Measurements from ENCODE around the gene GJA10.

GJA10 gene

DNA sequence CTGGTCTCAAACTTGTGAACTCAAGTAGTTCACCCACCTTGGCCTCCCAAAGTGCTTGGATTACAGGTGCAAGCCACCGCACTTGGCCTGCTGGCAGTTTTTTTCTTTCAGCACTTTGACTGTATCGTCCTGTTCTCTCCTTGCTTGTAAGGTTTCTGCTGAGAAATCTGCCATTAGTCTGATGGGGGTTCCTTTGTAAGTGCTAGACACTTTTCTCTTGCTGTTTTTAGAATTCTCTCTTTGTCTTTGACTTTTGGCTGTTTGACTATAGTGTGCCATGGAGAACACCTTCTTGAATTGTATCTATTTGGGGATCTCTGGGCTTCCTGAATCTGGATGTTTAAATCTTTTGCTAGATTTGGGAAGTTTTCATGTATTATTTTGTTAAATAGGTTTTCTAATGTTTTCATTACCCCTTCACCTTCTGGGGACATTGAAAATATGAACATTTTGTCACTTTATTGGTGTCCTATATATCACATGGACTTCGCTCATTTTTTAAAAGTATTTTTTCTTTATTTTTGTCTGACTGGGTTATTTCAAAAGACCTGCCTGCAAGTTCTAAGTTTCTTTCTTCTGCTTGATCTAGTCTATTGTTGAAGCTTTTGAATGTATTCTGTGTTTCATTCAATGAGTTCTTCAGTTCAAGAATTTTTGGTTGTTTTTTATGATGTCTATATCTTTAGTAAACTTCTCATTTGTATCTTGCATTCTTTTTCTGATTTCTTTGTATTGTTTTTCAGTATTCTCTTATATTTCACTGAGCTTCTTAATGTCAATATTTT lies 22.1 kb downstream of the GJA10 start:
- DNase-seq, result no peak

DNA sequence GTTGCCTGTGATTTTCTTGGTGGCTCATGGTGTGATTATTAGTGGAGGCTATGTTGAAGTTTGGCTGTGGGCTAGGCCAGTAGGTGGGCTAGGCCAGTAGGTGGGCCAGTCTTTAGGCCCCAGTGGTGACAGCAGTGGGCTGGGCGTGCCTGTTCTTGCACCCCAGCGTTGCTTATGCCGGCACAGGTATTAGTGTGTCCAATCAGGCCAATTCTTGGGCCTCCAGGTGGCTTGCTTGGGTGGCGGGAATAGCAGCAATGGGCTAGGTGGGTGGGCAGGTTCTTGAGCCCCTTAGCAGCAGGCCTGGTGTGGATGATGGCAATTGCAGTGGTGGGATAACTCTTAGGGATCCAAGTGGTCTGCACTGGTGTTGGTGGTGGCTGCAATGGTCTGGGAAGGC lies 22.9 kb downstream of the GJA10 start:
- peak in 1 of 10 donors; percentile 61 for DNase-seq
- intact Hi-C loops (cut with DNase I), result no loop called here

More for the DNA sequence above, 22.1 kb downstream of the GJA10 start:
- intact Hi-C loops (cut with DNase I), result no loop called here

DNA sequence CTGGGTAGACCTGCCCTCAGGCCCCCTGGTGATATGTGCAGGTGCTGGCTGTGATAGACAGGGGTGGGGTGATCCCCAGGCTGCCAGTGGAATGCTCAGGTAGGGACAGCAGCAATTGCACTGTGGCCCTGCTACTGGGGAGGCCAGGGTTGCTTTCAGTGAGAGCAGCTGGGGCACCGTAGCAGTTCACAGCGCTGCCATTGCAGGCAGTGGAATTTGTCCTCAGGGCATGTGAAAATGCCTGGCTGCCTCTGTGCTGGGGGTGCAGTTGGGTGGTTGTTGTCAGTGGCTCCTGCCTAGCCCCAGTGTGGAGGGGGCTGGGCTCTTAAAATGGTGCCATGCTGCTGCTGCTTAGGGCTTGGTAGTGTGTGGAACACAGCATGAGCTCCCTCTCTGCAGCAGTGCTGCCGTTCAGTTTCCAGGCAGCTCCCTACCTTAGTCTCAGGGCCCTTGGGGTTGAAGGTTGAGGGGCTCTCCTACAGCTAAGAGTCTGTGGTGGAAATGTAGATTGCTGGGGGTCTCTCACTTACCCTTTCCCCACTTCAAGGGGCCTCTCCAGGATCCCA lies 23.6 kb downstream of the GJA10 start:
- peak in 1 of 10 donors; percentile 37 for DNase-seq

DNA sequence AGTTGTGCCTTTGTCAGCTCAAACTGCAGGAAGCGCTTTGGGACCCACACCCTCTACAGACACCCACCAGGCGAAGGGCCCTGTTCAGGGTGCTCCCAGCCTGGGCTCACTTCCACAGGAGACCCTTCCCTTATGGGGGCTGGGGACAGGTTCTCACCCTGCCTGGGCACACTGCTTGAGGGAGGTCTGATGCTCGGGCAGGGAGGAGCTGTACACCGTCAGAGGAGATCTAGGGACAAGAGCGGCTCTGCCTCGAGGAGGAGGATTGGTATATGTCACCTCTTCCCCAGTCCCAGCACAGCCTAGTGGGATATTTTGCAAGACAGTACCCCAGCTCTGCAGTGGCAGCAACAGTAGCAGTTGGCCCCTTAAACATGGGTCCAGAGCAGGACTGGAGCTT lies 26.9 kb downstream of the GJA10 start:
- DNase-seq, result peak in 1 of 10 donors; percentile 58
- intact Hi-C loops (cut with DNase I), result no loop called here

More for the DNA sequence above, 23.6 kb downstream of the GJA10 start:
- intact Hi-C loops (cut with DNase I), result no loop called here

DNA sequence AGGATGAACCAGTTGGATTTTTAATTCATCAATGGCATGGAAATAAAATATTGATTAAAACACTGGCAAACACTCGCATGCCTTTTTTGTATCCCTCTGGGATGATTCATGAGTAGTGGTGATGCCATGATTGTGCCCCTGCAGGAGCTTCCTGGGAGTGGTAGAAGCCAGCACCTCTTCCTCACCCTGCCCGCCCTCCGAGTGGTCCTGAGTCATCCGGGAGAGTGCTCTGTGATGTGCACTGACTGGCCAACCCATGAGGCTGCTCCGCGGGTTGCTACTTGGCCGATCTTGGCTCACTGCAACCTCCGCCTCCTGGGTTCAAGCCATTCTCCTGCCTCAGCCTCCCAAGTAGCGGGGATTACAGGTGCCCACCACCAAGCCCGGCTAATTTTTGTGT lies 27.4 kb downstream of the GJA10 start:
- peak in 1 of 10 donors; percentile 59 for DNase-seq

DNA sequence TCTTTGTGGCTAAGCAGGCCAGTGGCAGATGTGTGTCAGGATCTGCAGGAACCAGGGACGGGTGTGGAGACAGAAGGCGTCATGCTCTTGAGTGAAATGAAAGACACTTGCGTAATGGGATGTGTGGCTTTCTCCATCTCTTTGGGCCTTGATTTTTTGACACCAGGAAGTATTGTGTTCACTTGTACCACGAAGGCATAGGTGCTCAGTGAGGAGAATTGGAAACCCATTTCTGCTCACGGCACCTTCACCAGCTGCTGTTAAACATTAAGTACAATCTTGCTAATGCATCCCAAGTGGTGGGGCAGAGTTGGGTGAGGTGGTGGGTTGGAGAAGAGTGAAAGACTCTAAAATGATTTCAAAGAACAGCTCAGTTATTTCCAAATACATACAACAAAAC lies 30.0 kb downstream of the GJA10 start:
- DNase-seq, result no peak
- intact Hi-C loops (cut with DNase I), result no loop called here

More for the DNA sequence above, 27.4 kb downstream of the GJA10 start:
- intact Hi-C loops (cut with DNase I), result no loop called here

DNA sequence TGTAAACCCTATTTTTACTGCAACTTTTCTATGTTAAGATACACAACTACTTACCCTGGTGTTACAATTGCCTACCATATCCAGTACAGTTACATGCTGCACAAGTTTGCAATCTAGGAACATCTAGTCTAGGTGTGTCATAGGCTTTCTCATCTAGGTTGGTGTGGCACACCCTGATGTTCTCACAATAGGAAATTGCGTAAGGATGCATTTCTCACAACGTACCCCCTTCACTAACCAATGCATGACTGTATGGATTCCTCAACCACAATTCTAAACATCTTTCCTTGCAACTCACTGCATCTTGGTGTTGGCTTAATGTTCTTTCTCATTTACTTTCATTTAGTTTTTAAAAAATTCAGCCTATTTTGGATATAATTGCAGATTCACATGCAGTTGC lies 31.6 kb downstream of the GJA10 start:
- intact Hi-C loops (cut with DNase I), result no loop called here
- DNase-seq, result no peak

DNA sequence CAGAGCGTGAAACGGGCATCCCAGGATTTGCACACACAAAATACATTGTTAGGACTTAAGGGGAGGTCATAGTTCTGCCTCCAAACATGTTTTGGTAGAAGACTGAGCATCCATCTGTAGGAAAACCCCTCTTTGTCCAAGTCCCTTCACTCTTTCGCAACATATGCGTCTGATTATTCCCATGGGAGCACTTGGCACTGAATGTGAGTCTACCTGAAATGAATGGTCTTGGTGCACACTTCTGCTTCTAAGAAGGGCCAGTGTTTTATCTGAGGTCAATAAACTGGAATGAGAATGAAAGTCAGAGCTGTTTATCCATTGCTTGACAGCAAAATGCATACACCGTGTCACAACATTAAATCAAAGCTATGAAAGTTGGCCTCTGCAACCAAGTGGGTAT lies 33.0 kb downstream of the GJA10 start:
- DNase-seq, result no peak
- intact Hi-C loops (cut with DNase I), result no loop called here

DNA sequence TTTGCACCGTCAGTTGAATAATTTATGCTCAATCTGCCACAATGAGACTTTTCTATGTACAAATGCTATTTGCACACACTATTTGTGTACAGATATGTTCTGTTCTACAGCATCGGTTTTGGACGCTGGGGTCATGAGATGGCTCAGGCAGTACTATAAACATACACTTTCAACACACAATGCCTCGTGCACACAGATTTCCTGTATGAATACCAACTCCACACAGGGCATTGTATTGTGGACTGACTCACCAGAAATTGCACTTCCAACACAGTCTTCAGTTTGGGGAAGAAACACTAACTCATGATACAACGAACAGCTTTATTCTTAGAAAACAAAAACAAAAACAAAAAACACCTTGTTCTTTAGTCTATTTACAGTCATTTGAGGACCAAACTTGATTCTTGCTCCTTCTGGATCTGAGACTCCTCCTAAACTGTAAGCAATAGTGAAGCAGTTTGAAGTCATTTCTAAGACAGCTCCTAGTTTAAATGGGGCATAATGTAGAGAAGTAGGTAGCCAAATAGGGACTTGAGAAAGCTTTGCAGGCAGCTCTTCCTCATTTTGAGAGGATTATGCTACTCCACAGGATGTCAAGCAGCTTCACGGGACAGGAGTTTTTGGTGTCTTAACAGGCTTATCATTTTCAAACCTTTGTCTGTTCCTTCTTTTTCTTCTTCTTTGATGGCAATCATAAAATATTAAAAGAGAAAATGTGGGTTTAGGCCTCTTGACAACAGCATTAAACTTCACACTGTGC lies 33.7 kb downstream of the GJA10 start:
- DNase-seq, result no peak
- intact Hi-C loops (cut with DNase I), result no loop called here

DNA sequence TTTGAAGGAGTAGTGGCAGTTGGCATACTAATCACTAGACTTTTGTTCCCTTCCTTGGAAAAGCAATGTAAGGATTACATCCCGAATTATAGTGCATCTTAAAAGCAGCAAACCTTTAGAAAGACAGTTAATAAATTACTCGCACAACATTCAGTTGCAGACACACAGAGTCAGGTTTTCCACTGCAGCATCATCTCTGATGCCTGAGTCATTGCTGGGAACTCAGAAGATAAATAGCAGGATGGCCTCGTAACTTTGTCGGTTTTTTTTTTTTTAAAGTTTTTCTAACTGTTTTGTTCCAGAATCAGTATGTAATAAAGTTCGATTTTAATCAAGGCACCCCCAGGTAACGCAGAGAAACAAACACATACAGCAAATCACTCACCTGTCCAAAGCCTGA lies 34.3 kb downstream of the GJA10 start:
- intact Hi-C loops (cut with DNase I), result no loop called here
- no peak for DNase-seq

DNA sequence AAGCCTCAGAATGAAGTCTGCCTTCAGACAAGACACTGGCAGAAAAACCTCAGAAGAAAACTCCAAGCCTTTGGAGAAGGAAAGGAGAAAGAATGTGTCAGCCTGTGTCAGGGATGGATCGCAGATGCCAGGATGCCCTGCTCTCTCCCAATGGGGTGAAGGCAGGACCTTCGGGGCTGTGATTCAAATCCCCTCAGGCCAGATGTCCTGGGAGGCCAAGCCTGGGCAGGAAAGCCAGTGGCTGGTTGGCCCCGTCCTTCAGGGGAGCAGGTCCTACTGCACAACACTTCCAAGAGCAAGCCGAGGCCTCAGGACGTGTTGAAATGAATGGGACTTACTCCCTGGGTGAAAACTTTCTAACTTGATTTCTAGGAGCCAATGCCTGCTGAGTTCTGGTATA lies 36.5 kb downstream of the GJA10 start:
- intact Hi-C loops (cut with DNase I), result loop anchor here (5.0 kb wide), 1 partner anchor 647 kb away; no protein-coding TSS in a partner anchor

DNA sequence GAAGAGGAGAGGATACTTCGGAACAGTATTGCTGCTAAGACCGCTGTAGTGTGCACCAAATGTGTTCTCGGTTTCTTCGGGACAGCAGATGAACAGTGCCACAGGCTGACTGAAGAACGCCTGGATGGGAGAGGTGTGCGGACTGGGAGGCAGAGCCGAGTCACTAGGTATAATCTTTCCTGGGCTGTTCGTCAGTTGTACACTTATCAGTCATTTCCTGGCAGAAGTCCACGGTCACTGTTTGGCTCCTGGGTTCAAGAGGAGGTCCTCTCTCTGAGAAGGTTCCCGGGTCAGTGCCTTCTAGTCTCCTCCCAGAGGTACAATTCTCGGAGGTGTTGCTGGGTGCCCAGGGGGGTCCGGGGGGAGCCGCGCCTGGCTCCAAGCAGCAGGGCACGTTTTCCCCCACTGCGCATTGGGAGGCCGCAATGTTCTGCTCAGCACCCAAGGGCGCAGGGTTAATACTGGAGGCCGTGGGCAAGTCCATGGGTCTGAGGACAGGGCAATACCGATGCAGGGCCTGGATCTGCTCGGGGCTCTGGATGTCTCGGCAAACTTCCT lies 38.1 kb downstream of the GJA10 start:
- no peak for DNase-seq
- intact Hi-C loops (cut with DNase I), result loop anchor here (5.0 kb wide), 1 partner anchor 645 kb away; no protein-coding TSS in a partner anchor

More for the DNA sequence above, 36.5 kb downstream of the GJA10 start:
- DNase-seq, result no peak

DNA sequence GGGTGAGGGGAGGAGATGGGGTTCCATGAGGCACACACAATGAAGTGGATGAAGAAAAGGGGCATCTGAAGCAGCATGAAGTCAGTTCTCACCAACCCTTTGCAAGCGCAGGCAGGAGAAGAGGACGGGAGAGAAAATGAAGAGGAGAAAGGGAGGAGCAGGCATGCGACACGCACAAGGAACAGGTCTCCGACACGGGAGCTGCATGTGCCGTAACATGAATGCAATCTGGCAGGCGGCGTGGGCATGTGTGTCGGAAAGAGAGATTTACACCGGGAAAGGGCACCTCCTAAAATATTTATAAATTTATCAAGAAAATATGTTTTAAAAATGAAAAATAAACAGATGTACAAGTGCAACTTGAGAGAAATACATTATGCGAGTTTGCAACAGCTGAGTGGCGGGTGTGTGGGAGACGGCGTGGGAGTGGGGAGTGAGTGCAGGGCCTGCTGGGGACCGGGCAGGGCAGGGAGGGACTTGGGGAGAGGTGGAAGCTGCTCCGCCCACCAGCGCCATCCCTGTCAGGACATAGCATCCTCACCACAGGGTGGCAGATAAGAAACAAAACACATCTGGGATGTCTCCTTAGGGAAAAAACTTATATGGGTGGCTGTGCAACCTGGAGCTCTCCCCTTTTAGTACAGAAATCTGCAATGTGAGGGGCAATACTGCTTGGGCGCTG lies 40.6 kb downstream of the GJA10 start:
- intact Hi-C loops (cut with DNase I), result loop anchor here (5.0 kb wide), 1 partner anchor 642 kb away; no protein-coding TSS in a partner anchor
- peak in 5 of 10 donors; percentile 34 to 93 (median 82) for DNase-seq

DNA sequence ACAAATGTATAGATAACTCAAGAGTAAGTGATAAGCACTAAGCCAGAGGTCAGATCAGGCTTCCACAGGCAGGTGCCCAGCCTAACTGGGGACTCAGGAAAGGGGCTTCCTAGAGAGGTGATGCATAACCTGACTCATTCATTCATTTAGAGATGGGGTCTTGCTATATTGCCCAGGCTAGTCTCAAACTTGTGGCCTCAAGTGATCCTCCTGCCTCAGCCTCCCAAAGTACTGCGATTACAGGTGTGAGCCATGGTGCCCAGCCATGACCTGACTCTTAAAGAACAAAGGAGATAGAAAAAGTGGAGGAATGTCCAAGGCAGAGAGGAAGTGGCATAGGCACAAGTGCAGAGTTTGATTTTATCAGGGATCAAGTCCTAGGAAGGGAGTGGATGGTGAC lies 41.9 kb downstream of the GJA10 start:
- DNase-seq, result no peak
- intact Hi-C loops (cut with DNase I), result no loop called here

DNA sequence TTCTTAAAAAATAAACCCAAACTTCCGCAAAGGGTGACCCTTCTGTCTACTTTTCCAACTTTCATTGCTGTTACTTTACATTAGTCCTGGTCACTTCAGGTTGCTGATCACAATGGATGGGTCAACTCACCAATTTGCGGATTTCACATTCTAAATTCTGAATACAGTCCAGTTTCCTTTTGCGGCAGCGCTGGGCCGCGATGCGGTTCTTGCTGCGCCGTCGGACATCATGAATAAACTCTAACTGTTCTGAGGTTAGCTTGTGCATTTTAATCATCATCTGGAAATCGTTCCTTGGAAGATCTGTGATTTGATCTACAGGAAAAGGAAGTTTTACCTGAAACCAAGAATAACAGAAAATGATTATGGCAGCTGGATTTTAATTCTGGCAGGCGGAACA lies 43.7 kb downstream of the GJA10 start:
- intact Hi-C loops (cut with DNase I), result no loop called here
- no peak for DNase-seq

DNA sequence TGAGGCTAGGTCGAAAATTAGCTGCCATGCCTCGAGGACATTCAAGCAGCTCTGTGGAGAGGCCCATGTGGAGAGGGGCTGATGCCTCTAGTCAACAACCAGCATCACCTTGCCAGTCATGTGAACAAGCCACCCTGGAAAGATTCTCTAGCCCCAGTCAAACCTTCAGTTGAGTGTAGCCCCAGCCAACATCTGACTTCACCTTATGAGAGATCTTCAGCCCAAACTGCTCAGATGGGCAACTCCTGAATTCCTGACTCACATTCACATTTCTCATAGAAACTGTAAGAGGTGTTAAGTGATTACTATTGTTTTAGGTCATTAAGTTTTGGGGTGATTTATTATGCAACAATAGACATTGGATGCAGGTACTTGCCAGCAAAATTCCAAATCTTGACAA lies 44.9 kb downstream of the GJA10 start:
- intact Hi-C loops (cut with DNase I), result no loop called here
- DNase-seq, result no peak

DNA sequence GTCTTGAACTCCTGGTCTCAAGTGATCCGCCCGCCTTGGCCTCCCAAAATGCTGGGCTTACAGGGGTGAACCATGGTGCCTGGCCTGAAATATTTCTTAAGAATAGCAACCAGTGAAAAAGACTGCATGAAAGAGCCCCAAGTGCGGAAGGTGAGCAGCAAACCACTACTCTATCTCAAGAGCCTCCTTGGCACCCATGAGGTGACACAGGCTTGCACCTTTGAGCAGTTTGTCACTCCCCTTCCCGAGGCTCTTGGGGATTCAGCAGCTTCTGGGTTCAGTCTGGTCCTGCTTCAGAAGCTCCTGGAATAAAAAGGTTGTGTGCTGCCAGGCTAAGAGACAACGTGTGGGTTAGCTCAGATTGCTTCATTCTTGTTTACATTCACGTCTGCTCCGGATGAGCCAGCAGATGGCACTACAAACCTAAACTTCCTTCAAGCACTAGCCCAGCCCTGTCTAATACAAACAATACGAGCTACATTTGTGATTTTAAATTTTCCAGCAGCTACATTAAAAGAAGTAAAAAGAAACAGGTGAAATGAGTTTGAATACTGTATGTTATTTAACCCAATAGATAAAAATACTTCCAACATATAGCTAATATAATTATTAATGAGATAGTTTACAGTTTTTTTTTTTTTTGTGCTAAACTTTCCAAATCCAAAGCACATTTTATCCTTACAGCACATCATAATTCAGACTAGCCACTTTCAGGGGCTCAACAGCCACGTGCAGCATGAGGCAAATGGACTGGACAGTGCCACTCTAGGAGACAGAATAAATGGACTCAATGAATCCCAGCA lies 46.2 kb downstream of the GJA10 start:
- peak in 9 of 10 donors; percentile 49 to 95 (median 79) for DNase-seq
- intact Hi-C loops (cut with DNase I), result loop anchor here (1.0 to 5.0 kb wide), 4 partner anchors 30 to 647 kb away; partner anchors contain the start of gene MAP3K7

DNA sequence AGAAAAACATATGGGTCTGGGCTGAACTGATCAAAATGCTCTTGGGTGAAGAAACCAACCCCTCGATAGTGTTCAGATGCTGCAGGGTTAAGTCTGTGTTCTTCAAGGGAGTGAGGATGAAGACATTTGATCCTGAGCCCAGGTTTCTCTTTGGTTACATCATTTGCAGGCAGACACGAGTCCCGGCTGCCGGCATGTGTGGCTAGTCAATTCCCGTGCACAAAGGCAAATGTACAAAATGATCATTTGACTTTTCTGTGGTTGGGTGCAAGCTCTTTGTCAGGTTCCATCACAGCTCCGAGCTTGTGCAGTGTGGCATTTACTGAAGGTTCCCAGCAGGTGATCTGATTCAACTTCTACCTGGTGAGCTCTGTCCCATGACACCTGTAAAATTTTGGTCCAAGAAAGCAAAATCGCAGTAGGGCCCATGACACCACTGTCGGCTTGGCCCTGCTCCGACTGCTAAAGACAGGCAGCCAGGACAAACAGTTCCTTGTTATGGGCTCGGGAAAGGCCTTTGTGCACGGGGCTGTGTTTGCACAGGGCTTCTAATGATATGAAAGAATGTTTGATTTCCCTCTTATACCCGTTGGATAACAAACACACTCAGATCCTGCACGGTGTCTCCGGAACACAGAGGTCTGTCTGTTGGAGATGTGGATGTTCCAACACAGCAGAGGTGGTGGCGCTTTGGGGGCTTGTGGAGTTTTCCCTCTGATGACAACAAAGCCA lies 46.9 kb downstream of the GJA10 start:
- DNase-seq, result peak in 6 of 10 donors; percentile 40 to 91 (median 56)

More for the DNA sequence above, 46.9 kb downstream of the GJA10 start:
- intact Hi-C loops (cut with DNase I), result loop anchor here (5.0 kb wide), 2 partner anchors 451 to 646 kb away; partner anchors contain the start of gene MAP3K7
